Activated CD4-positive, alpha-beta T cell treated with anti-CD3 and anti-CD28 coated beads for 4 hours (primary cell): ENCODE measurements around the gene PLCH2.
"Not testable (repeated sequence)": the region's sequence is repeated elsewhere in the genome, so short reads cannot be mapped to it uniquely, and the experiment has no call there.

Experiments used
- DNase-seq, 2 donors: peaks; one replicate each; pipeline ENCODE4 v3.0.0-alpha.2; 2020

PLCH2 gene

DNA sequence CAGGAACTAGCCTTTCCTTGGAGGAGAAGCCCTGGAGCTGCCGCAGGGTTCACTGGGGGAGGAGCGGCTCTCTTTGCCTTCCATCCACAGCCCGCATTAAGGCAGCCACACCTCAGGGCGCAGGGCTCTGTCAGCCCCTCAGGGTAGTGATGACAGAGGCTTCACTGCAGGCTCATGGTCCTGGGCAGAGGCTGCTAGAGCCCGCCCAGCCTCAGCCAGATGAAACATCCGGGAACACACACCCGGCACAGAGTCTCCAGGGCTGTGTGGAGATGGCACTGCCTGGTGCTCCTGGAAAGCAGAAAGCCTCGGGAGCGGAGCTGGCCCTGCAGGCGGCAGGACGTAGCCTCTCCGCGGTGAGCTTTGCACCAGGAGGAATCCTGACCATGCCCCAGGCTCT is 34.3 kb upstream of the PLCH2 start:
- DNase-seq: no peak

DNA sequence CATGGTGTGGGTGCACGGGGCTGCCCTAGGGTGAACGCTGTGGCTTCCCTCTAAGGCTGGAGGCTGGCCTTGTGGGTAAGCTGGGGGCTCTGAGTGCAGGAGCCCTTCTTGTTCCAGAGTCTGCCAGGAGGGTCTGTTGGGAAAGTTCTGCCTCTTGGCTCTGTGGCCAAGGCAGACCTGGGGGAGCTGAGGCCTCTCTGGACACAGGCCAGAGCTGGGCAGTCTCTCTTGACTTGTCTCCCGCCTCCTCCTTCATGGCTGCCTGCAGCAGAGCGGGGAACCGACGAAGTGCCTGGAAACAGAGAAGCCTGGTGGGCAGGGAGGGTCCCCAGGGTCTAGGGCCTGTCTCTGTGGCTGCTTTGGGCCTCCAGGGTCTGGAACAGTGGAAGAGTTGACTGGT is 33.4 kb upstream of the PLCH2 start:
- DNase-seq: no peak

DNA sequence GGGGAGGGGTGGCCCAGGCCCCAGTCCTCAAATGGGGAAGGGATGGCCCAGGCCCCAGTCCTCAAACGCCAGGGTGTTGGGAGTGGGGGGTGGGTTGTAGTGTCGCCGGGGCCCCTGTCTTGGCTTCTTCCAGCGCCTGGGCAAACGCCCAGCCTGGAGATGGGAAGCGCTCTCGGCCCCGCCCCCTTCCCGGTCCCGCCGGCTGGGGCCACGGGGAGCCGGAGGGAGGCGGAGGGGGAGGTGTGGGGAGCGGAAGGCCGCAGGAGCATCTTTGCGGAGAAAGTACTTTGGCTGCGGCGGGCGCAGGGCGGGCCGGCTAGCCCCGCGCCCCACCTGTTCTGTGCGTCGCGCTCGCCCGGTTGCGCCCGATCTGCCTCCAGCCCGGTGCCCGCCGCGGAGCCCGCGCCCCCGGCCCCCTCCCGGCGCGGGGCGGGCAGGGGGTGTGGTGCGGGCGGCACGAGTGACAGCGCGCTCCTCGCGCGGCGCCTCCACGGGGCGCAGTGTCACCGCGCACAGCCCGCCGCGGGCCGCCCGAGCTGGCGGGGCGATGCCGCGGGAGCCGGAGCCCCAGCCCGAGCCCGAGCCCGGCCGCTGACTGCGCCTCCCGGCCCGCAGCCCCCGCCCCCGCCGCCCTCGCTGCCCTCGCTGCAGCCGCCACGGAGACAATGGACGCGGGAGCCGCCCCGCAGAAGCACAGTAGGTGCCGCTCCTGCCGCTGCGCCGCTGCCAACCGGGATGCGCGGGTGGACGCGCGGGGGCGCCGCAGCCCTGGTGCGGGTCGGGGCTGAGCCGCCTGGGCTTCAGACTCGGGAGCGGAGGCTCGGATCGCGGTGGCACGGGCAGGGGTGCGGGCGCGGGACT is 32.6 kb upstream of the PLCH2 start:
- no peak for DNase-seq

DNA sequence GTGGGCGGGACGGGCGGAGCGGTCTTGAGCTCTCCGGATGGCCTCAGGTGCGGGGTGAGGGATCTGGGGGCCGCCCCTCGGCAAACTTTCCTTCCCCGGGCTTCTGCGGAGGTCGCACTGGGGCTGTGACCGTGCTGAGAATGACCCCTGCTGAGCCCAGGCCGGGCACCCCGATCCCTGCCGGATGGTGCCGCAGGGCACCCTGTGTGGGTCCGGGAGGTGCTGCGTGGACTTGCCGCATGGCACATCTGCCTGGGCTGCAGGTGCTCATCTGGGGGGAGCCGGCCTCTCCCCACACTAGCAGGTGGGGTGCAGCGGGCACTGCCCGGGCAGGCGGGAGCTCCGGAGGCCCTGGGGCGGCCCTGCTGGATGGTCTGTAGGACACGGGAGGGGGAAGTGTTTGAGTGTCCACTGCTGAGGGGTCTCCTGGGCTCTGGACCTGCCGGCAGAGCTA is 31.9 kb upstream of the PLCH2 start:
- DNase-seq: no peak

DNA sequence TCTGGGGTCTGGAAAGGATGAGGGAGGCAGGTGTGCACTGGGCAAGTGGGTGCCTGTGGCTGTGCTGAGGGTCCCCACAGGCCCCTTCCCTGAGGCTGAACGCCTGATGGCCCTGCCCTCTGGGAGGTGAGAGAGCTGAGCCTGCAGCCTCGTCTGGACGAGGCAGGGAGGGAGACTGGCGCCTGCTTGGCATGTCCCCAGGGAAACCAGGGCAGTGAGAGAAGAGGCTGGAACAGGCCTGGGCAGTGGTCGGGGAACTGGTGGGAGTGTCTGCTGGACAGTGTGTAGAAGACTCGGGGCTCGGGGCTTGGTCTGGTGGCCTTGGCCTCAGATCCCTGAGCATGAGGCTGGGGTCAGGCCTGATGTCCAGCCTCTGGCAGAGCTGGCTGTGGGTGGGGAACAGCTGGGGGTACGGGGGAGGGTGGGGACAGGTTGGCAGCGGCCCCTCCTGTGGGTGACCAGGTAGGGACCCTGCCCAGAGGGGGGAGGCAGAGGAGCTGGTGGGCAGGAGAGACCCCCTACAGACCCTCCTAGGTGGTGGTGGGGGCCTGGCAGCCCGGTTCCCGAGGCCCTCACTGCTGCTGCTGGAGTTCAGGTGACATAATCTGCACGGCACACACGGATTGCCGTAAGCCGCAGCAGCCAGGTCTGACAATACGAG is 30.8 kb upstream of the PLCH2 start:
- no peak for DNase-seq

DNA sequence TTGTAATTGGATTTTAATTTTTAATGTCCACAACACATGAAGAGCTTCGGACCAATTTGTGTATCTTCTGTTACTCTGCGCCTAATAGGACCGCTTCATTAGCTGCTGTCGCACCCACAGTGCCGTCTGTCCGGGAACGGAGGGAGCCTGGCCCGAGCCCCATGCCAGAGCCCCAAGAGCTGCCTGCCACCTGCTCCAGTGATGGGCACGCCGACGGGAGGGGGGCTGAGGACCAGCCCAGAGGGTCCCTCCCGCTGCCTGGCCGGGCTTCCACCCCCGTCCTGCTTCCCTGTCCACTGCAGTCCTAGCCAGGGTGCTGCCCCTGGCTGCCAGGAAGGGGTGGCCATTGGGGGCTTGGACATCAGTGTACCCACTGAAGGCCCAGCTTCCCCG is 30.3 kb upstream of the PLCH2 start:
- no peak for DNase-seq

DNA sequence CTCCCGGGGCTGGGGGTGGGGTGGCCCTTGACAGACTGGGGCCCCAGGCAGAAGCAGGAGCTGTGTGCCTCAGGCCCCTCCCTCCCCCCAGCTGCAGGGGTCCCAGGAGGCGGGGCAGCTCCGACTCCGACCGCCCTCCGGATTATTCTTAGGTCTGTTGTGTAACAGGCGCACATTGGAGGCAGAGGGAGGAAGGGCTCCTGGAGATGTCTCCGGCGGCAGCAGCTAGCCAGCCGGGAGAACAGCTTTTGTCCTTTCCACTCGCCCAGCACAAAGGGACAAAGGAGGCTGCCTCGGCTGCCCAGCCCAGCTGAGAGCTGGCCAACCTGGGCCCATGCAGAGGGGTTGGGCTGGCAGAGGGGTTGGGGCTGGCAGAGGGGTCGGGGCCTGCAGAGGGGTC is 29.7 kb upstream of the PLCH2 start:
- no peak for DNase-seq

DNA sequence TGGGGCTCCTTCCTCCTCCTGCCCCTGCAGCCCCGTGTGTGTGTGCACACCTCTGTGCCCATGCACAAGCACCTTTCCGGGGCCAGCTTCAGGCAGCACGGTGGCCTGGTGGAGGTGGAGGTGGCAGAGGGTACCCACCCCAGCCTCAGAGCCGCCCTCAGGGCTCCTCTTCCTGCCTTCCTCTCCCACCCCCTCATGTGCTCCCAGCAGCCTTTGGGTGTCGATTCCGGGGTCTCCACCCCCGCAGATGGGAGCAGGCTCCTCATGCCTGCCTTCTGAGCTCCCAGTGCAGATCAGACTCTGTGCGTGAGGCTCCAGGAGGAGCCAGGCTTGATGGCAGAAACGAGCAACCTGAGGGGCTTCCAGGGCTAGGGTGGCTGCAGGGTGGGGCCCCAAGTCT is 29.2 kb upstream of the PLCH2 start:
- no peak for DNase-seq

DNA sequence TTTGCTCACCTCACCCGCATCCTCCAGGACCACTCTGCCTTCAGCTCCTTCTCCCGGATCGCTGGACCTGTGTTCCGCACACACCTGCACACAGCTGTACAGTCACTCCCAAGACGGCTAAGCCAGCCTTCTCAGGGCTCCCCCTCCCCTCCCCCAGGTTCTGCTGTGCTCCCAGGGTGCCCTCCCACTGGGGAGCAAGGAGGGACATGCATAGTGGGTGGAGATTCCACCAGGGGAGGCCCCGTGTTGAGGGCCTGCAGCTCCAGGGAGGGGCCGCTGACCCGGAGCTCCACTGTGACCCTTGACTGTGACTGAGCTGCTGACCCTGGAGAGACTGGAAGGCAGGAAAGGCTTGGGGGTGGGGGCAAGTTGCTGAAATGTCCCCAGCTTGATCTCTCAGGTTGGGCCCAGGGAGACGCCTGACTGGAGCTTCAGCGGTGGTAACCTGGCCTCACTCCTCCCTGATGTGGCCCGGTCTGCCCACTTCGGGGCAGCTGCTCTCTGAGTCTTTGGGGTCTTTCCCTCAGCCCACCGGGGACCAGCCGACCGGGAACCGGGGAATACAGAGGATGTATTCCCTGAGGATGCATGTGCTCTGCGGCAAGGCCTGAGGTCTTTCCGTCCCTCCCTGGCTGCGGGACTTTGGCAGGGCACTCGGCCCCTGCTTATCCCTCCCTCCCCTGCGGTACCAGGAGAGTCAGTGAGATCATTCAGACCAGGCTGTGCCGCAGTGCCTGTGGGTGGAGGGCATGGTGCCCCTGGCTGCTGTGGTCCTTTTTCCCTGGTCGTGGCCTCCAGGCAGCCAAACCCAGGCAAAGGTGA is 28.6 kb upstream of the PLCH2 start:
- DNase-seq: no peak

DNA sequence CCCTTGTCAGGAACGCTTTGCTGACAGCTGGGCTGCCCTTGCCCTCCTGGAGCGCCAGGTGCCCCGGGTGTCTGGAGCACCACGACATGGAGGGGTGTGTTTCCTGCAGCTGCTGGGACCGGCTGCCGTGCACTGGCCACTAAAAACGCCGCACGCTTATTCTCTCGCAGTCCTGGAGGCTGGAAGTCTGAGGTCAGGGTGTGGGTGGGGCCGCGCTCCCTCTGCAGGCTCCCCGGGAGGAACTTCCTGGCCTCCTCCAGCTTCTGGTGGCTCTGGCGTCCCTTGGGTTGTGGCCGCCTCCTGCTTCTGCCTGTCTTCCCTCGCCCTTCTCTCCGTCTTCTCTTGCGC is 28.0 kb upstream of the PLCH2 start:
- DNase-seq: no peak

DNA sequence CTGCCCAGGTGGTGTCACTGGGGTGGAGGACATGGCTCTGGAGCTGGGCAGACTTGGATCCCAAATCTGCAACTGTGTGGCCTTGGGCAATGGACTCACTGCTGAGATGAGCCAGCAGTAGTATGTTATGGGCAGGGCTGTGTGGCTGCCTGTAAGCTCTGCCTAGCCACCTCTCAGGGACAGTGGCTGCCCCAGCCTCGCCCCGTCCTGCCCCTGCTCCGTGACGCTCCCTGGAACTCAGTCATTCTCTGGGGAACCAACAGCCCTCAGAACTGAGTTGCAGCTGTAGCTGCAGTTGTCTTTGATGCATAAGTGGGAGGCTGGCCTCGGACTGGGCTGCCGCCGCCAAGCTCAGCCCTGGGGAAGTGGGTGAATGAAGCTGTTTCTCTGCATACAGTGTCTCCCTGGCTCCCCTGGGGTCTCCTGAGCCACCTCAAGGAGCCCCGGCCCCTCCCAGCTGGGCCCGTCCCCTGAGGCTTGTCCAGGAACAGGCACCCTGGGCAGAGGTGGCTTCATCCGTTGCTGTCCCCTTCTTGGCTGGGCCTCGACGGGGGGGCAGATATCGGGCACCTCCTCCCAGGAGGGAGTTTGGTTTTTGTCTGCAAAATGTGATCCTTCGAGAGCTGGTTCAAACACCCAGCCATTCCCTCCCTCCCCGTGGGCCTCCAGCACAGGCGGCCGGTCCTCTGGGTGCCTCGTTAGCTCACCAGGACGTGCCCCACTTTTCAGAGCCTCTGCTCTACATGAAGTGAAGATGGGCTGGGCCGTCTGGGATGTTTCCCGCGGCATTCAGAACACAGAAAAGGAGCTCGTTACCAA is 26.2 kb upstream of the PLCH2 start:
- DNase-seq: no peak

DNA sequence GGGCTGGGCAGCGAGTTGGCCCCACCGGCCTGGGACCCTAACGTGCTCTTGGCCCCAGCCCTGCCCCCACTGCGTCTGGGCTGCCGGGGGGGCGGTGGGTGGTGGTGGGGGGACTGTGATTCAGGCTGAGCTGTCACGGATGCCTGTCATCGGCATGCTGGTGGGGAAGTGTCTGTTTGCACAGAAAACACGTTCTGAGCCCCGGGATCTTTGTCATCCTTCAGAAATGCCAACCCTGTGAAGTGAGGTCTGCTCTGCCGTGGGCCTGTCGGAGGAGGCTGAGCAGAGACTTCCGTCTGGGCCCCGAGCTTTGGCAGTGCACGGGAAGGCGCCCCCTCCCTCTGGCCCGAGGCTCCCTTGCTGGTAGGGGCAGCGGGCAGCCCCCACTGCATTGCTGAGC is 24.3 kb upstream of the PLCH2 start:
- DNase-seq: no peak

DNA sequence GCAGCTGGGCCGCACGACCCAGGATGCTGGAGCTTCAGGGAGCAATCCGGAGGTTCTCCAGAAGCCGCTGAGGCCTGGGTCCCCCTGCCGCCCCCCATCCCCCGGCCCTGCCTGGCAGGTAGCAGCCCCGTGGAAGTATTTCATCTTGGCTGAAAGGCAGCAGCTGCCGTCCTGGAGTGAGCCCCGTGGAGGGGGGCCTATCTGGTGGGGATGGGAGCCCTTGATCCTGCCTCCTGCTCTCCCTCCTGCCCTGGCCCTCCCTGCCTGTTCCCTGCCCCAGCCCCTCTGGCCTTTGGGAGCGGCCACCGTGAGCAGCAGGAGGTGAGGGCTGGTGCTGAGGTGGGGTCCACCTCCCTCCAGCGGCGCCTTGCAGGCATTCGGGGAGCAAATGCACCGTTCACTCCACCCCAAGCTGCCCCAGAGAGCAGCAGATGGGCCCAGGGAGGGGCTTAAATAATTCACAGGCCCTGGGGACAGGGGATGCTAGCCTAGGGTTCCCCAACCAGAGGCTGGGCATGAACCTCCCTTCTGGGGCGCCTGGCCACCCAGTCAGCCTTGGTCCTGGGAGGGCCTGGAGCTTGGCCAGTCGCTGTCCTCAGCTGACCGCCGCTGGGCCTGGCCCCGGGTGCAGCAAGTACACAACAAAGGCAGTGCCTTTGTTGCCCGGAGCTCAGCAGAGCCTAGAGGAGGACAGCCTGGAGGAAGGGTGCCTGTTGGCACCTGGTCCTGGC is 23.7 kb upstream of the PLCH2 start:
- DNase-seq: no peak

DNA sequence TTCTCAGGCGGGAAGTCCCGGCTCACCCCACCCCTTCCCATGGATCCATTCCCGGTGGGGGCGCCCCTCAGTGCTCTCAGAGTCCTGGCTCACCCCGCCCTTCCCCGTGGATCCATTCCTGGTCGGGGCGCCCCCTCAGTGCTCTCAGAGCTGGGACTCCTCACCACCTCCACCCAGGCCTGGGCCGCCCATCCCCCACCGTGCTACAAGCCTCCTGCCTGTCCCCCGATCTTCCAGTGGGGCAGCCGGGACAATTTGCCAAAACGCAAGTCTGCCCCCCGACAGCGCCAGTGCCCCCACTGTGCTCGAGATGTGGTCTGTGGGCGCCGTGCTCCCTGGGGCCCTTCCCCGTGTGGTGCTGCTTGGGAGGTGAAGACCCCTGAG is 23.2 kb upstream of the PLCH2 start:
- DNase-seq: no peak

DNA sequence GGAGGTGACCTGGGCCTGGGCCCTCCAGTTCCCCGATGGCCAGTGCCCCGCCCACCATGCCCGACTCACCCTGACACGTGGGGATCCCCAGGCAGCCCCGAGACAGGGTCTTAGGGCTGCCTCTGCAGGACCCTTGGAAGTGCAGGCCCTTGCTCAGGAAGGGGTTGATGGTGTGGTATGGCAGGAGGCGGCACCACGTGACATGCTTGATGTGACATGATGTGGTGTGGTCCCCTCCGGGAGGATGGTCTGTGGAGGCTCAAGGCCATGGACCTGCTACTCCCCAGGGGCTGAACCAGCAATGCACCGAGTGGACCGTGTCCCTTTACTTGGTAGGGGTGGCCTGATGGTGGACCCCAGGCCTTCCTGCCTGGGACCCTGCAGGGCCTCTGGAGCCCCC is 21.9 kb upstream of the PLCH2 start:
- DNase-seq: no peak

DNA sequence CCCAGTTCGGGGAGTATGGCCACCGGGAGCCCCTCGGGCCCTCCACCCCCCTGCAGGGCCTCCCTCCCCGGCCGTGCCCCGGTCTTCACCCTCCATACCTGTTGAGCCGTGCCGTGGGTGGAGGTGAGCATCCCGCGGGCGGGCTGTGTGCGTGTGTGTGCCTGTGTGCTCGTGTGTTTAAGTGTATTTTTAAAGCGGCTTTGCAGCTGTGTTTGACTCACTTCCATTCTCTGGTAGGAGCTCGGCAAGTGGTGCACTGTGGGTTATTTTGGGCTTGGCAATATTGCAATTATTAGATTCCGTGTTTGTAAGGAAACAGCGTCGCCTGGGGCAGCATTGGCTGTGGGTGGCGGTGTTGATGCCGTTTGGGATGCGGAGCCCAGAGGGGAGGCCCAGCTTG is 20.3 kb upstream of the PLCH2 start:
- no peak for DNase-seq

DNA sequence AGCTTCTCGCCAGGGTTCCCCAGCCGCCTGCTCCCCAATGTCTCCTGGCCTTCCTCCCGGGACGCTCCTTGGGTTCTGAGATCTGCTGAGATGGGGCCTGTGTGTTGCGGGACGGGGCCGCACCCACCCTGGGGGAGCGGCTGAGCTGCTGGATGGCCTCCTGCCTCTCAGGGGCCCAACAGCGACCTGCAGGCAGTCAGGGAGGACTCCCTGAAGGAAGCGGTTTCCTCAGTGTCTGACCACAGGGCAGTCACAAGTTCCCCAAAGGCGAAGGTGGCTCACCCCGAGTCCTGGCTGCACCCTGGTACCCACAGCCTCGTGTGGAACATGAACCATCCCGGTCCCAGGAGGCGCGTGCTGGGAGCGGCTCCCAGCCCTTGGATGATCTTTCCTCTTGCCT is 18.6 kb upstream of the PLCH2 start:
- DNase-seq: no peak

DNA sequence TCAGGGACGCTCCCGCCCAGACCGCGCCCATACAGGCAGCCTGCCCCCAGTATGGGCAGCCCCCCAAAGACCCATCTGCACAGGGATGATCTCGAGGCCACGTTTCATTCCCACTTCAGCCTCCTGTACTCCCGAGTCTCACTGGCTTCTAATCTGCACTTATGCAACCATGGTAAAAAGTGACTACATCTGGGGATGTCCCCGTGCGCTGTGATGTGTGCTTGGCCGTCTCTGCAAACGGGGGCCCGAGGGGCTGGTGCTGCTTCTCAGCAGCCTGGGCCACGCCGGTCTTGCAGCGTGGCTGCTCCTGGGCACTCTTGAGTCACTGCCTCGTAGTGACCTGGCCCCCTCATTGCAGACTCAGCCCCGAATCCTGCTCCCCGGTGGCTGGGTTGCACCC is 17.4 kb upstream of the PLCH2 start:
- no peak for DNase-seq

DNA sequence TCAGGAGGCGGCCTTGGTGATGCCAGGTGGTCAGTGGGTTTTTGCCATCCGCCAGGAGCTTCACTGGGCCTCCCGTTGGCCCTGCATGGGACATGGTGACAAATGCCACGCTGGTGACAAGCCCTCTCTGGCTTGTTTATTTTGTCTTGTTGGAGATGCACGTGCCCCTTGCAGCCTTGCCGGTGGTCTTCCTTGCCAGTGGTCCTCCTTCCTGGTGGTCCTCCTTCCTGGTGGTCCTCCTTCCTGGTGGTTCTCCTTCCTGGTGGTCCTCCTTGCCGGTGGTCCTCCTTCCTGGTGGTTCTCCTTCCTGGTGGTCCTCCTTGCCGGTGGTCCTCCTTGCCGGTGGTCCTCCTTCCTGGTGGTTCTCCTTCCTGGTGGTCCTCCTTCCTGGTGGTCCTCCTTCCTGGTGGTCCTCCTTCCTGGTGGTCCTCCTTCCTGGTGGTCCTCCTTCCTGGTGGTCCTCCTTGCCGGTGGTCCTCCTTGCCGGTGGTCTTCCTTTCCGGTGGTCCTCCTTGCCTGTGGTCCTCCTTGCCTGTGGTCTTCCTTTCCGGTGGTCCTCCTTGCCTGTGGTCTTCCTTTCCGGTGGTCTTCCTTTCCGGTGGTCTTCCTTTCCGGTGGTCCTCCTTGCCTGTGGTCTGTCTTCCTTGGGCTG is 16.9 kb upstream of the PLCH2 start:
- DNase-seq: not testable (repeated sequence)

DNA sequence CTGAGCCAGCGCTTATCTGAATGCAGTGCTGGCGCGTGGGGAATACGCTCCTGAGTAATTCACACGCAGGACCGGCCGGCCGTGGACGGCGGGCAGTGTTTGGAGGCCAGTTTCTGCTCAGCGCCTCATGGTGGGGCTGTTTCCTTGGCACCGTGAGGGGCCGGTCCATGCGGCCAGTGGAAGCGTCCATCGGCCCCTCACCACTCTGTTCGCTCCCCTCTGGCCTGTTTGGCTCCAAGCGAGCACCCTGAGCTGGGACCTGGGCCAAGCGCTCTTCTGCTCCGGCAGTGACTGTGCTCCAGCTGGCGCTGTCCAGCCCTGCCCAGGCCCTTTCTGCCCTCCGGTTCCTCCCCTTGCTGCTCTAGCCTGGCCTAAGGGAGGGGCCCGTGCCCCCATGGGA is 16.3 kb upstream of the PLCH2 start:
- DNase-seq: no peak

DNA sequence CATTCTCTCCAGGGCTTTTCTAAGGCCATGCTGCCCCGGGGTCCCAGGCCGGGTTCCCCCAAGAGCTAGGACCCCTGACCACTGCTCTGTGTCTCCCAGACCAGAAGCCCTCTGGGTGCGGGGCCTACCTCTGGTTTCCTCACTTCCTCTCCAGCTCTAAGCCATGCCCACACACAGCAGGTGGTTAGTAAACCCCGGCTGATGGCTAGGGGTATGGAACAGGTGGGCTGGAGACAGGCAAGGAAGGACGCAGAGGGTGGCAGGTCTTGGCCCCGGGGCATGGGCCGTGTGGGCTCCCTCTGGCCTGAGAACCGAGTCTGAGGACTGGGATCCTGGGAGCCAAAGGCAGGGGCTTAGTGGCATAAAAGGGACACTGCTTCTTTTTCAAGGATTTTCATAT is 15.9 kb upstream of the PLCH2 start:
- DNase-seq: no peak
